CD14-positive monocyte (primary cell): ENCODE data around the gene NQO2. TPM values are rescaled to one million over a fixed set of nuclear protein-coding genes. Genes with fewer than 3 reads are reported as not detected.
"Not testable (repeated sequence)": the region's sequence is repeated elsewhere in the genome, so short reads cannot be mapped to it uniquely, and the experiment has no call there.

ENCODE experiments used
- DNase-seq, 3 donors: peaks; one replicate each; pipeline ENCODE4 v3.0.0-alpha.2; 2011 to 2022
- H2AFZ ChIP-seq: 2 replicates; pipeline ENCODE4 v1.6.0; 2012; ENCODE audit warnings: mild to moderate bottlenecking, low read depth, low read length, inconsistent platforms; ENCODE audit not compliant: insufficient read depth, poor library complexity, severe bottlenecking
- H3K27ac ChIP-seq, 2 donors: 1 replicate in 1 of 2; 2 replicates in 1 of 2; pipeline ENCODE4 v1.5.1; 2012 to 2013; ENCODE audit warnings: low read length in 2 of 2, control low read depth in 1 of 2, inconsistent platforms in 1 of 2, low read depth in 1 of 2, mild to moderate bottlenecking in 1 of 2
- H3K27me3 ChIP-seq, 2 donors: one replicate each; pipeline versions ENCODE4 v1.6.0 to v1.6.1; 2011 to 2013; ENCODE audit warnings: low read length in 2 of 2; ENCODE audit not compliant: control insufficient read depth in 2 of 2, insufficient read depth in 2 of 2
- H3K36me3 ChIP-seq, 2 donors: replicated peaks in 1 of 2; 1 replicate in 1 of 2; 2 replicates in 1 of 2; pipeline versions ENCODE4 v1.5.1 to v1.6.1; 2012 to 2013; ENCODE audit warnings: low read length in 2 of 2, control low read depth in 1 of 2, inconsistent platforms in 1 of 2, mild to moderate bottlenecking in 1 of 2; ENCODE audit not compliant: insufficient read depth in 2 of 2, control insufficient read depth in 1 of 2
- H3K4me1 ChIP-seq, 2 donors: 1 replicate in 1 of 2; 2 replicates in 1 of 2; pipeline versions ENCODE4 v1.5.1 to v1.6.1; 2012 to 2013; ENCODE audit warnings: low read length in 2 of 2, control low read depth in 1 of 2, inconsistent platforms in 1 of 2, mild to moderate bottlenecking in 1 of 2, moderate library complexity in 1 of 2; ENCODE audit not compliant: insufficient read depth in 2 of 2, control insufficient read depth in 1 of 2
- H3K4me2 ChIP-seq: replicated peaks from 2 replicates; pipeline ENCODE3; 2012; ENCODE audit warnings: low read length, moderate library complexity, mild to moderate bottlenecking; ENCODE audit not compliant: poor library complexity, severe bottlenecking; ENCODE audit errors: extremely low read depth
- H3K4me3 ChIP-seq, 3 experiments: fragments of 200-600 bp in 1 of 3; sonication (generic) in 1 of 3; replicated peaks in 1 of 3; 1 replicate in 2 of 3; 2 replicates in 1 of 3; pipeline ENCODE4 v1.5.1; 2011 to 2013; ENCODE audit warnings: low read length in 3 of 3, mild to moderate bottlenecking in 3 of 3, control low read depth in 2 of 3, low read depth in 2 of 3, inconsistent platforms in 1 of 3, moderate library complexity in 1 of 3
- H3K79me2 ChIP-seq: 2 replicates; pipeline ENCODE4 v1.6.0; 2012; ENCODE audit warnings: mild to moderate bottlenecking, control low read depth, inconsistent platforms, low read length, moderate library complexity; ENCODE audit not compliant: insufficient read depth
- H3K9ac ChIP-seq: 2 replicates; pipeline ENCODE4 v1.6.0; 2017; ENCODE audit warnings: low read length, mild to moderate bottlenecking; ENCODE audit not compliant: insufficient read depth, poor library complexity, severe bottlenecking
- H3K9me3 ChIP-seq, 2 donors: replicated peaks in 1 of 2; 1 replicate in 1 of 2; 2 replicates in 1 of 2; pipeline versions ENCODE4 v1.5.1 to v1.6.1; 2012 to 2013; ENCODE audit warnings: low read length in 2 of 2, control low read depth in 1 of 2; ENCODE audit not compliant: control insufficient read depth in 1 of 2, insufficient read depth in 1 of 2
- H4K20me1 ChIP-seq: 2 replicates; pipeline ENCODE4 v1.6.0; 2012; ENCODE audit warnings: mild to moderate bottlenecking, low read length, control low read depth, moderate library complexity; ENCODE audit not compliant: insufficient read depth
- H3K27ac Mint-ChIP-seq, 7 donors: one replicate each; pipeline ENCODE4 v1.8.0; 2020; ENCODE audit warnings: mild to moderate bottlenecking in 7 of 7, mixed read lengths in 7 of 7, moderate library complexity in 6 of 7, inconsistent platforms in 2 of 7
- H3K27me3 Mint-ChIP-seq, 3 donors: one replicate each; pipeline ENCODE4 v1.8.0; 2021 to 2022; ENCODE audit warnings: low read depth in 3 of 3, mild to moderate bottlenecking in 3 of 3, mixed read lengths in 3 of 3, moderate library complexity in 3 of 3, inconsistent platforms in 1 of 3
- H3K36me3 Mint-ChIP-seq, 2 donors: one replicate each; pipeline ENCODE4 v1.8.0; 2020; ENCODE audit warnings: mixed read lengths in 2 of 2, inconsistent platforms in 1 of 2, mild to moderate bottlenecking in 1 of 2
- H3K4me1 Mint-ChIP-seq: one replicate; pipeline ENCODE4 v1.8.0; 2020; ENCODE audit warnings: mild to moderate bottlenecking, mixed read lengths
- H3K4me3 Mint-ChIP-seq, 2 donors: one replicate each; pipeline ENCODE4 v1.8.0; 2020; ENCODE audit warnings: mild to moderate bottlenecking in 2 of 2, mixed read lengths in 2 of 2, moderate library complexity in 1 of 2
- H3K9me3 Mint-ChIP-seq, 7 donors: one replicate each; pipeline ENCODE4 v1.8.0; 2020 to 2022; ENCODE audit warnings: mixed read lengths in 7 of 7, mild to moderate bottlenecking in 6 of 7, moderate library complexity in 6 of 7, inconsistent platforms in 2 of 7
- WGBS: methylation state at CpG from one replicate; pipeline ENCODE4 v1.1.5; 2013; ENCODE audit warnings: missing lambda C conversion rate; ENCODE audit not compliant: insufficient coverage; 5-methylcytosine and 5-hydroxymethylcytosine counted together
- intact Hi-C, 2 donors: fragments of 100-400 bp; cut with micrococcal nuclease; formaldehyde crosslinking; loops; one replicate each; pipeline versions ENCODE4 v1.15.0 to v1.15.1; 2023
- polyA plus RNA-seq, 3 donors: library from polyadenylated mRNA; depleted of rRNA in 1 of 3; unstranded in 2 of 3; stranded (reverse) in 1 of 3; fragments of 300-500 nt in 2 of 3; fragments of >200 nt in 1 of 3; fragmentation: Illumina TruSeq in 2 of 3; gene quantifications; 1 replicate in 2 of 3; 2 replicates in 1 of 3; pipeline ENCODE4 v1.2.3, GENCODE V29; 2012 to 2021
- TF ChIP-seq, protein P1 (sequence below): fragments of 200-600 bp; IDR thresholded peaks from one replicate; pipeline ENCODE4 v1.8.0; 2022; ENCODE audit warnings: antibody characterized with exemption, mild to moderate bottlenecking

Gene NQO2
- polyA plus RNA-seq, 3 donors = 30.0 to 281 (median 146) TPM

DNA sequence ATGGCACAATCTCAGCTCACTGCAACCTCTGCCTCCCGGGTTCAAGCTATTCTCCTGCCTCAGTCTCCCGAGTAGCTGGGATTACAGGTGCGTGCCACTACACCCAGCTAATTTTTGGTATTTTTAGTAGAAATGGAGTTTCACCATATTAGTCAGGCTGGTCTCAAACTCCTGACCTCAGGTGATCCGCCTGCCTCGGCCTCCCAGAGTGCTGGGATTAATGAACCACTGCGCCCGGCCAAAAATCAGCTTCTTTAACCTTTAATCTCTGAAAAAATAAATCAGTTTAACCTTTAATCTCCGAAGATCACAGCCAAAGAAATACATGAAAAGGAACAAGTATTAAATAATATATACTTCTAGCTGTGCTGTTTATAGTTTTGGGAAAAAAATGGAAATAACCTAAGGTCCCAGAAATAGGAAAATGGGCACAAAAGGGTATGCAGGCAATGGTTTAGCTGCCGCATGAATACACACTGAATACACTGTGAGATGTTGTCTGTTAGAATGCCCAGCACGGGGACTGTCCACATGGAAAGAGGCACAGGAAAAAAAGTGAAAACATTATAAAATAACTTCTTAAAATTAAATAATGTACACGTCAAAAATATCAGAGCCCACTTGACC is 1.6 kb downstream of the NQO2 start:
- intact Hi-C loops = no loop called here
- DNase-seq = no peak
- H2AFZ ChIP-seq = no peak overlapping the region
- no peaks in the 10 kb centered on the region for H3K27me3 ChIP-seq
- H3K9me3 Mint-ChIP-seq = peaks cover 0 to 1% (median 0%) of the 10 kb centered on the region in 7 donors
- peak overlapping the region in 6 of 7 donors; percentile 74 to 96 (median 88) for H3K27ac Mint-ChIP-seq
- peak overlapping the region in 1 of 2 donors; percentile 94 for H3K4me3 Mint-ChIP-seq
- TF ChIP-seq, protein P1, sequence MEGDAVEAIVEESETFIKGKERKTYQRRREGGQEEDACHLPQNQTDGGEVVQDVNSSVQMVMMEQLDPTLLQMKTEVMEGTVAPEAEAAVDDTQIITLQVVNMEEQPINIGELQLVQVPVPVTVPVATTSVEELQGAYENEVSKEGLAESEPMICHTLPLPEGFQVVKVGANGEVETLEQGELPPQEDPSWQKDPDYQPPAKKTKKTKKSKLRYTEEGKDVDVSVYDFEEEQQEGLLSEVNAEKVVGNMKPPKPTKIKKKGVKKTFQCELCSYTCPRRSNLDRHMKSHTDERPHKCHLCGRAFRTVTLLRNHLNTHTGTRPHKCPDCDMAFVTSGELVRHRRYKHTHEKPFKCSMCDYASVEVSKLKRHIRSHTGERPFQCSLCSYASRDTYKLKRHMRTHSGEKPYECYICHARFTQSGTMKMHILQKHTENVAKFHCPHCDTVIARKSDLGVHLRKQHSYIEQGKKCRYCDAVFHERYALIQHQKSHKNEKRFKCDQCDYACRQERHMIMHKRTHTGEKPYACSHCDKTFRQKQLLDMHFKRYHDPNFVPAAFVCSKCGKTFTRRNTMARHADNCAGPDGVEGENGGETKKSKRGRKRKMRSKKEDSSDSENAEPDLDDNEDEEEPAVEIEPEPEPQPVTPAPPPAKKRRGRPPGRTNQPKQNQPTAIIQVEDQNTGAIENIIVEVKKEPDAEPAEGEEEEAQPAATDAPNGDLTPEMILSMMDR = no peak
- no peak overlapping the region for H3K9ac ChIP-seq
- H3K27me3 Mint-ChIP-seq = peaks cover 2 to 5% (median 3%) of the 10 kb centered on the region in 3 donors
- H3K4me2 ChIP-seq = no peak overlapping the region
- peaks cover 35 to 40% of the 10 kb centered on the region in 2 donors for H3K4me1 ChIP-seq
- H4K20me1 ChIP-seq = no peaks in the 10 kb centered on the region
- H3K4me3 ChIP-seq = no peak overlapping the region
- peaks cover 35% of the 10 kb centered on the region for H3K4me1 Mint-ChIP-seq
- peaks cover 33 to 45% of the 10 kb centered on the region in 2 donors for H3K36me3 Mint-ChIP-seq
- no CpG with 5 or more reads among the region's 11 CpGs for whole genome bisulfite sequencing
- H3K79me2 ChIP-seq = peaks cover 20% of the 10 kb centered on the region
- H3K9me3 ChIP-seq = no peaks in the 10 kb centered on the region
- H3K36me3 ChIP-seq = peaks cover 17 to 25% of the 10 kb centered on the region in 2 donors
- no peak overlapping the region for H3K27ac ChIP-seq

DNA sequence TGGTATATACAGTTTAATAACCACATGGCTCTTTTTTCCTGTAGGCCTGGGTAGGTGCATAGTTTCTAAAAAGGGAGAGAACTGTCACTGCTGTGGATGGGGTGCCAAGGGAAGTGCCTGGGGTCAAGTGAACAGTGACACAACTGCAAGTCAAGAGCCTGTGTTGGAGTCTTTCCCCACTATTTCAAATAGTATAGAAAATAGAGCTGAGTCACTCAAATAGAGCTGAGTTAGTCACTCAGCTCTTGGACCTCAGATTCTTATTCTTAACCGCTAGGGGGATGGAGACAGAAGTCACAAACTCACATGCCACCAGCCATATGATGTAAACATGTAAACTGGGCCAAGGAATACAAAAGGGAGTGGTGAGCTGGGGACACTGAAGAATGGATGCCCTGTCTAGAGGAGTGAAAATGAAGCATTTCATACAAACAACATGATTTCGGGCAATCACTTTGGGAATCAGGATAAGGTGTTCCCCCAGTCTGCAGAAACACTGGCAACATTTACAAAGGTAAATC is 2.1 kb downstream of the NQO2 start:
- peaks cover 39 to 50% of the 10 kb centered on the region in 2 donors for H3K36me3 Mint-ChIP-seq
- peak overlapping the region in 1 of 2 donors; percentile 16 for H3K4me3 Mint-ChIP-seq
- Histone ChIP-seq H3K79me2 (peaks cover 20% of the 10 kb centered on the region), H3K4me1 (peaks cover 35 to 40% of the 10 kb centered on the region in 2 donors), H3K36me3 (peaks cover 18 to 30% of the 10 kb centered on the region in 2 donors), H3K9me3 (no peaks in the 10 kb centered on the region), H3K4me2 (no peak overlapping the region), H3K4me3 (no peak overlapping the region), H3K27ac (no peak overlapping the region), H3K9ac (no peak overlapping the region), H3K27me3 (no peaks in the 10 kb centered on the region), H2AFZ (no peak overlapping the region), H4K20me1 (no peaks in the 10 kb centered on the region)
- H3K27me3 Mint-ChIP-seq = peaks cover 1 to 5% (median 2%) of the 10 kb centered on the region in 3 donors
- 100% methylated on average over 1 of the region's 2 CpGs for WGBS
- intact Hi-C loops = no loop called here
- peaks cover 39% of the 10 kb centered on the region for H3K4me1 Mint-ChIP-seq
- TF ChIP-seq, protein P1 = peak; percentile 80
- peaks cover 0 to 1% (median 0%) of the 10 kb centered on the region in 7 donors for H3K9me3 Mint-ChIP-seq
- H3K27ac Mint-ChIP-seq = peak overlapping the region; percentile 54 to 96 (median 85)
- peak; percentile 81 to 94 (median 90) for DNase-seq

DNA sequence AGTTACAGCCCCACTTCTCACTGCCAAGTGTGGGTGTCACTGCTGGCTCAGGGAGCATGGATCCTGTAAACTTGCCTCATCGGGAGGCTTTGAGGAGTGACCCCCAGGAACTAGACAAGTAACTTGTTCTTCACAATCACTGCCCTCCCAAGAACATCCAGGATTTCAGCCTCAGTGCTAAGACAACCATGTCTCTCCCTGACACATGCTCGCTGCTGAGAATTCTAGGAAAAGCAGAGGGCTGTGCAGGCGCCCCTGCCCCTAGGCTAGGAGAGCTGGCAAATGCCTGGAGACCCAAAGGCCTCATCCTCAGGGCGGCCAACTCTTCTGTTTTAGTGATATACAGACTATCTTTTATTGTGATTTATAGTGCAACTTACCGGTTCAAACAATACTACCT is 3.5 kb downstream of the NQO2 start:
- H3K4me1 ChIP-seq = peaks cover 35 to 40% of the 10 kb centered on the region in 2 donors
- H4K20me1 ChIP-seq, H3K4me2 ChIP-seq, H3K9ac ChIP-seq, DNase-seq, H3K27me3 Mint-ChIP-seq, H3K4me3 Mint-ChIP-seq, H3K27ac ChIP-seq, H3K9me3 Mint-ChIP-seq, H3K4me3 ChIP-seq, H2AFZ ChIP-seq, H3K9me3 ChIP-seq, intact Hi-C loops, H3K27me3 ChIP-seq: not testable (repeated sequence)
- Mint-ChIP-seq H3K27ac (peak overlapping the region in 2 of 7 donors; percentile 21 to 55), H3K4me1 (peaks cover 39% of the 10 kb centered on the region), H3K36me3 (peaks cover 53 to 61% of the 10 kb centered on the region in 2 donors)
- H3K79me2 ChIP-seq = peaks cover 20% of the 10 kb centered on the region
- peaks cover 21 to 44% of the 10 kb centered on the region in 2 donors for H3K36me3 ChIP-seq
- WGBS = 100% methylated on average over 1 of the region's 5 CpGs
